ENCODE results near the gene FER.

Gene FER

DNA sequence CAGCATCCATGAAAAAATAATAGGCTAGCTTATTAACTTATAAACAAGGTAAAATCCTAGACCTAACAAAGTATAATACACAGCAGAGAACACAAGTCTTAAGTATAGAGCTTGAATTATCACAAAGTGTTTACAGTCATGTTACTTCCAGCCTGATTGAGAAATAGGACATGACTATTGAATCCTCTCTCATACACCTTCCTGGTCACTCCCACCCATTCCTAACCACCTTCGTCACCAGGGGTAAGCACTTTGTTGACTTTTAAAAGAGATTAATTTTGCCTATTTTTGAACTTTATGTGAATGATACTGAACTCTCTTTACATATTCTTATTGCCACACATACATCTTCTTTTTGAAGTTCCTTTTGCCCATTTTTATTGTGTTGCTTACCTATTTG lies 336.2 kb downstream of the FER start:
- DNase-seq (ENCODE audit: low read depth) = no peak
- TF ChIP-seq, protein P1, sequence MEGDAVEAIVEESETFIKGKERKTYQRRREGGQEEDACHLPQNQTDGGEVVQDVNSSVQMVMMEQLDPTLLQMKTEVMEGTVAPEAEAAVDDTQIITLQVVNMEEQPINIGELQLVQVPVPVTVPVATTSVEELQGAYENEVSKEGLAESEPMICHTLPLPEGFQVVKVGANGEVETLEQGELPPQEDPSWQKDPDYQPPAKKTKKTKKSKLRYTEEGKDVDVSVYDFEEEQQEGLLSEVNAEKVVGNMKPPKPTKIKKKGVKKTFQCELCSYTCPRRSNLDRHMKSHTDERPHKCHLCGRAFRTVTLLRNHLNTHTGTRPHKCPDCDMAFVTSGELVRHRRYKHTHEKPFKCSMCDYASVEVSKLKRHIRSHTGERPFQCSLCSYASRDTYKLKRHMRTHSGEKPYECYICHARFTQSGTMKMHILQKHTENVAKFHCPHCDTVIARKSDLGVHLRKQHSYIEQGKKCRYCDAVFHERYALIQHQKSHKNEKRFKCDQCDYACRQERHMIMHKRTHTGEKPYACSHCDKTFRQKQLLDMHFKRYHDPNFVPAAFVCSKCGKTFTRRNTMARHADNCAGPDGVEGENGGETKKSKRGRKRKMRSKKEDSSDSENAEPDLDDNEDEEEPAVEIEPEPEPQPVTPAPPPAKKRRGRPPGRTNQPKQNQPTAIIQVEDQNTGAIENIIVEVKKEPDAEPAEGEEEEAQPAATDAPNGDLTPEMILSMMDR (conservative IDR thresholded peaks at IDR 0.05; ENCODE audit: control insufficient read depth, insufficient read depth, low read depth, low read length) = no peak

GRCh38 chr5:109089191-109089590 lies 341.5 kb downstream of the FER start:
- no peak overlapping the region for H3K4me3 ChIP-seq (ENCODE audit: control insufficient read depth, low read depth, low read length)
- DNase-seq (ENCODE audit: low read depth) = no peak
- TF ChIP-seq, protein P1 (conservative IDR thresholded peaks at IDR 0.05; ENCODE audit: control insufficient read depth, insufficient read depth, low read depth, low read length) = no peak

More for the DNA sequence above, 336.2 kb downstream of the FER start:
- H3K4me3 ChIP-seq (ENCODE audit: control insufficient read depth, low read depth, low read length) = no peak overlapping the region

DNA sequence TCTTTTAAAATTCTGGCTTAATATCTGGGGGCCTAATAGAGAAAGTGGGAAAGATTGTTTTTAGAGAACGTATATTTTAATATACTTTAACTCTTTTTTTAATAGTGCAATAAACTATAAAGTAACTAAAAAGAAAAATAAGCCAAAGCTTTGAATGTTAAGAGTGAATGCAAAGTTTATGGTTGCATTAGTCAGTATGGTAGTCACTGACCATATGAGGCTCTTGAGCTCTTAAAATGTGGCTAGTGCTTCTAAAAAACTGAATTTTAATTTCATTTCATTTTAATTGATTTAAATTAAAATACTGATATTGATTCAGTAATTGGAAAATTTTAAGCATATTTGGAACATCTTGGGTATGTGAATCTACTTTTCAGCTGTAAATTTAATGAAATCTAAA lies 351.4 kb downstream of the FER start:
- peak; percentile 41 for DNase-seq (ENCODE audit: low read depth)
- no peak overlapping the region for H3K4me3 ChIP-seq (ENCODE audit: control insufficient read depth, low read depth, low read length)
- TF ChIP-seq, protein P1 (conservative IDR thresholded peaks at IDR 0.05; ENCODE audit: control insufficient read depth, insufficient read depth, low read depth, low read length) = no peak

- no peak for DNase-seq (ENCODE audit: low read depth)
- TF ChIP-seq, protein P1 (conservative IDR thresholded peaks at IDR 0.05; ENCODE audit: control insufficient read depth, insufficient read depth, low read depth, low read length) = no peak
- no peak overlapping the region for H3K4me3 ChIP-seq (ENCODE audit: control insufficient read depth, low read depth, low read length)
Measured at GRCh38 chr5:109100971-109101370, 353.3 kb downstream of the FER start.

GRCh38 chr5:109102096-109102690 lies 354.5 kb downstream of the FER start:
- DNase-seq (ENCODE audit: low read depth) = peak; percentile 72
- TF ChIP-seq, protein P1 (conservative IDR thresholded peaks at IDR 0.05; ENCODE audit: control insufficient read depth, insufficient read depth, low read depth, low read length) = no peak

GRCh38 chr5:109105631-109106267 lies 358.1 kb downstream of the FER start:
- peak overlapping the region; percentile 18 for H3K4me3 ChIP-seq (ENCODE audit: control insufficient read depth, low read depth, low read length)
- peak; percentile 96 for DNase-seq (ENCODE audit: low read depth)
- TF ChIP-seq, protein P1 (conservative IDR thresholded peaks at IDR 0.05; ENCODE audit: control insufficient read depth, insufficient read depth, low read depth, low read length) = no peak

More at GRCh38 chr5:109102096-109102690, 354.5 kb downstream of the FER start:
- H3K4me3 ChIP-seq (ENCODE audit: control insufficient read depth, low read depth, low read length) = no peak overlapping the region
